Spinal cord (tissue), 10 donors: ENCODE measurements around the gene ZC2HC1C. TPM values are rescaled to one million over a fixed set of nuclear protein-coding genes. Genes with fewer than 3 reads are reported as not detected.
"Not testable (repeated sequence)": the region's sequence is repeated elsewhere in the genome, so short reads cannot be mapped to it uniquely, and the experiment has no call there.

Experiments
- DNase-seq, 6 donors: peaks; one replicate each; pipeline versions ENCODE4 v3.0.0 to v3.0.0-alpha.2; 2013 to 2015; ENCODE audit warnings: low spot score in 6 of 6, low read depth in 4 of 6
- H3K27ac ChIP-seq: one replicate; pipeline ENCODE4 v1.5.1; 2013; ENCODE audit warnings: low read depth, low read length, control low read depth
- H3K27me3 ChIP-seq: one replicate; pipeline ENCODE4 v1.6.1; 2013; ENCODE audit warnings: low read length; ENCODE audit not compliant: control insufficient read depth, insufficient read depth
- H3K36me3 ChIP-seq: one replicate; pipeline ENCODE4 v1.6.1; 2013; ENCODE audit warnings: low read length; ENCODE audit not compliant: control insufficient read depth, insufficient read depth
- H3K4me1 ChIP-seq: one replicate; pipeline ENCODE4 v1.6.1; 2013; ENCODE audit warnings: low read length; ENCODE audit not compliant: control insufficient read depth, insufficient read depth
- H3K4me3 ChIP-seq: one replicate; pipeline ENCODE4 v1.5.1; 2013; ENCODE audit warnings: low read depth, low read length, control low read depth
- H3K9me3 ChIP-seq: one replicate; pipeline ENCODE4 v1.6.1; 2013; ENCODE audit warnings: low read length; ENCODE audit not compliant: control insufficient read depth, insufficient read depth
- WGBS: methylation state at CpG from one replicate; pipeline ENCODE4 v1.1.5; 2013; ENCODE audit warnings: missing lambda C conversion rate; ENCODE audit not compliant: insufficient coverage; 5-methylcytosine and 5-hydroxymethylcytosine counted together
- polyA plus RNA-seq, 2 donors: library from polyadenylated mRNA; unstranded; fragments of 120-200 nt; gene quantifications; one replicate each; pipeline ENCODE4 v1.2.1, GENCODE V29; 2013; ENCODE audit not compliant: insufficient read length in 2 of 2
- total RNA-seq, 2 donors: library from RNA; depleted of rRNA in 1 of 2; stranded (reverse); fragments of 120-200 nt in 1 of 2; fragments of >200 nt in 1 of 2; gene quantifications; one replicate each; pipeline versions ENCODE4 v1.2.3 to v1.2.4, GENCODE V29; 2013 to 2014
- donor health status: healthy.

Gene ZC2HC1C
- total and polyA plus RNA-seq, 4 donors: 4.5 to 9.0 (median 6.2) TPM

GRCh38 chr14:75067212-75067611 lies 2.2 kb upstream of the ZC2HC1C start:
- WGBS: 100% methylated on average over 1 of the region's 1 CpG
- DNase-seq: no peak
- Histone ChIP-seq H3K9me3 (no peaks in the 10 kb centered on the region), H3K4me1 (peaks cover 24% of the 10 kb centered on the region), H3K4me3 (no peak overlapping the region), H3K27me3 (no peaks in the 10 kb centered on the region), H3K36me3 (no peaks in the 10 kb centered on the region), H3K27ac (no peak overlapping the region)

- H3K4me3 ChIP-seq, H3K27me3 ChIP-seq, DNase-seq, H3K36me3 ChIP-seq, H3K9me3 ChIP-seq: not testable (repeated sequence)
- Histone ChIP-seq H3K4me1 (peaks cover 24% of the 10 kb centered on the region), H3K27ac (peak overlapping the region; percentile 88)
- 80% methylated on average over 3 of the region's 4 CpGs for WGBS
Observed at GRCh38 chr14:75067765-75068164, 1.7 kb upstream of the ZC2HC1C start.

- H3K27ac ChIP-seq: peak overlapping the region; percentile 88
- peak in 1 of 6 donors; percentile 37 for DNase-seq
Observed at GRCh38 chr14:75068294-75069120, 934 bp upstream of the ZC2HC1C start.

GRCh38 chr14:75069811-75070145 lies 337 bp downstream of the ZC2HC1C start:
- Histone ChIP-seq H3K4me3 (peak overlapping the region; percentile 64), H3K9me3 (no peaks in the 10 kb centered on the region), H3K4me1 (peaks cover 20% of the 10 kb centered on the region), H3K27me3 (no peaks in the 10 kb centered on the region), H3K36me3 (no peaks in the 10 kb centered on the region), H3K27ac (peak overlapping the region; percentile 88)
- WGBS: 10% methylated on average over 12 of the region's 12 CpGs
- no peak for DNase-seq

More at GRCh38 chr14:75068294-75069120, 934 bp upstream of the ZC2HC1C start:
- peak overlapping the region; percentile 64 for H3K4me3 ChIP-seq
- H3K4me1 ChIP-seq: peaks cover 22% of the 10 kb centered on the region
- H3K36me3 ChIP-seq: no peaks in the 10 kb centered on the region
- WGBS: 6% methylated on average over 10 of the region's 15 CpGs
- no peaks in the 10 kb centered on the region for H3K9me3 ChIP-seq
- H3K27me3 ChIP-seq: no peaks in the 10 kb centered on the region

GRCh38 chr14:75070383-75070782 lies 942 bp downstream of the ZC2HC1C start:
- DNase-seq: no peak
- H3K27ac ChIP-seq: peak overlapping the region; percentile 88
- no peak overlapping the region for H3K4me3 ChIP-seq
- no peaks in the 10 kb centered on the region for H3K27me3 ChIP-seq
- peaks cover 20% of the 10 kb centered on the region for H3K4me1 ChIP-seq
- WGBS: 80% methylated on average over 9 of the region's 9 CpGs
- H3K36me3 ChIP-seq: no peaks in the 10 kb centered on the region
- no peaks in the 10 kb centered on the region for H3K9me3 ChIP-seq

- Histone ChIP-seq H3K4me1 (peaks cover 3% of the 10 kb centered on the region), H3K9me3 (no peaks in the 10 kb centered on the region), H3K4me3 (no peak overlapping the region), H3K27ac (no peak overlapping the region), H3K36me3 (peaks cover 6% of the 10 kb centered on the region), H3K27me3 (no peaks in the 10 kb centered on the region)
- DNase-seq: no peak
Observed at GRCh38 chr14:75077794-75078193, 8.4 kb downstream of the ZC2HC1C start.

GRCh38 chr14:75079521-75079920 lies 10.1 kb downstream of the ZC2HC1C start:
- H3K9me3 ChIP-seq: no peaks in the 10 kb centered on the region
- peaks cover 19% of the 10 kb centered on the region for H3K36me3 ChIP-seq
- H3K4me1 ChIP-seq: peaks cover 3% of the 10 kb centered on the region
- H3K27ac ChIP-seq: no peak overlapping the region
- 100% methylated on average over 2 of the region's 4 CpGs for WGBS
- no peak overlapping the region for H3K4me3 ChIP-seq
- no peak for DNase-seq
- H3K27me3 ChIP-seq: no peaks in the 10 kb centered on the region

GRCh38 chr14:75081660-75082229 lies 12.3 kb downstream of the ZC2HC1C start:
- peak overlapping the region; percentile 13 for H3K27ac ChIP-seq
- peaks cover 3% of the 10 kb centered on the region for H3K4me1 ChIP-seq
- H3K27me3 ChIP-seq: no peaks in the 10 kb centered on the region
- DNase-seq: peak in 1 of 6 donors; percentile 32
- WGBS: no CpG with 5 or more reads among the region's 2 CpGs
- H3K4me3 ChIP-seq: no peak overlapping the region
- no peaks in the 10 kb centered on the region for H3K9me3 ChIP-seq
- H3K36me3 ChIP-seq: peaks cover 37% of the 10 kb centered on the region

- Histone ChIP-seq H3K4me3 (no peak overlapping the region), H3K9me3 (no peaks in the 10 kb centered on the region), H3K27ac (no peak overlapping the region), H3K36me3 (peaks cover 50% of the 10 kb centered on the region), H3K27me3 (no peaks in the 10 kb centered on the region), H3K4me1 (peaks cover 3% of the 10 kb centered on the region)
- no peak for DNase-seq
- WGBS: no CpG with 5 or more reads among the region's 1 CpG
Observed at GRCh38 chr14:75083271-75083670, 13.8 kb downstream of the ZC2HC1C start.

- WGBS: 83% methylated on average over 3 of the region's 5 CpGs
- Histone ChIP-seq H3K27ac (no peak overlapping the region), H3K27me3 (no peaks in the 10 kb centered on the region), H3K9me3 (no peaks in the 10 kb centered on the region), H3K36me3 (peaks cover 50% of the 10 kb centered on the region), H3K4me1 (peaks cover 3% of the 10 kb centered on the region), H3K4me3 (no peak overlapping the region)
- DNase-seq: peak in 1 of 6 donors; percentile 44
Observed at GRCh38 chr14:75084513-75084912, 15.1 kb downstream of the ZC2HC1C start.
